ENCODE data around the gene PTPRD.

GRCh38 chr9:8858596-8859161 lies 1754.1 kb downstream of the PTPRD start:
- TF ChIP-seq, protein P1, sequence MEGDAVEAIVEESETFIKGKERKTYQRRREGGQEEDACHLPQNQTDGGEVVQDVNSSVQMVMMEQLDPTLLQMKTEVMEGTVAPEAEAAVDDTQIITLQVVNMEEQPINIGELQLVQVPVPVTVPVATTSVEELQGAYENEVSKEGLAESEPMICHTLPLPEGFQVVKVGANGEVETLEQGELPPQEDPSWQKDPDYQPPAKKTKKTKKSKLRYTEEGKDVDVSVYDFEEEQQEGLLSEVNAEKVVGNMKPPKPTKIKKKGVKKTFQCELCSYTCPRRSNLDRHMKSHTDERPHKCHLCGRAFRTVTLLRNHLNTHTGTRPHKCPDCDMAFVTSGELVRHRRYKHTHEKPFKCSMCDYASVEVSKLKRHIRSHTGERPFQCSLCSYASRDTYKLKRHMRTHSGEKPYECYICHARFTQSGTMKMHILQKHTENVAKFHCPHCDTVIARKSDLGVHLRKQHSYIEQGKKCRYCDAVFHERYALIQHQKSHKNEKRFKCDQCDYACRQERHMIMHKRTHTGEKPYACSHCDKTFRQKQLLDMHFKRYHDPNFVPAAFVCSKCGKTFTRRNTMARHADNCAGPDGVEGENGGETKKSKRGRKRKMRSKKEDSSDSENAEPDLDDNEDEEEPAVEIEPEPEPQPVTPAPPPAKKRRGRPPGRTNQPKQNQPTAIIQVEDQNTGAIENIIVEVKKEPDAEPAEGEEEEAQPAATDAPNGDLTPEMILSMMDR (IDR thresholded peaks at IDR 0.05; ENCODE audit: insufficient read depth, low read length, poor library complexity, severe bottlenecking), result no peak
- TF ChIP-seq EZH2phosphoT487 (conservative IDR thresholded peaks at IDR 0.05; ENCODE audit: low read length), result no peak
